ENCODE measurements around the gene TRIM54. TPM values are rescaled to one million over a fixed set of nuclear protein-coding genes. Genes with fewer than 3 reads are reported as not detected.

The TRIM54 gene, protein sequence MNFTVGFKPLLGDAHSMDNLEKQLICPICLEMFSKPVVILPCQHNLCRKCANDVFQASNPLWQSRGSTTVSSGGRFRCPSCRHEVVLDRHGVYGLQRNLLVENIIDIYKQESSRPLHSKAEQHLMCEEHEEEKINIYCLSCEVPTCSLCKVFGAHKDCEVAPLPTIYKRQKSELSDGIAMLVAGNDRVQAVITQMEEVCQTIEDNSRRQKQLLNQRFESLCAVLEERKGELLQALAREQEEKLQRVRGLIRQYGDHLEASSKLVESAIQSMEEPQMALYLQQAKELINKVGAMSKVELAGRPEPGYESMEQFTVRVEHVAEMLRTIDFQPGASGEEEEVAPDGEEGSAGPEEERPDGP
- total RNA-seq, result not detected

DNA sequence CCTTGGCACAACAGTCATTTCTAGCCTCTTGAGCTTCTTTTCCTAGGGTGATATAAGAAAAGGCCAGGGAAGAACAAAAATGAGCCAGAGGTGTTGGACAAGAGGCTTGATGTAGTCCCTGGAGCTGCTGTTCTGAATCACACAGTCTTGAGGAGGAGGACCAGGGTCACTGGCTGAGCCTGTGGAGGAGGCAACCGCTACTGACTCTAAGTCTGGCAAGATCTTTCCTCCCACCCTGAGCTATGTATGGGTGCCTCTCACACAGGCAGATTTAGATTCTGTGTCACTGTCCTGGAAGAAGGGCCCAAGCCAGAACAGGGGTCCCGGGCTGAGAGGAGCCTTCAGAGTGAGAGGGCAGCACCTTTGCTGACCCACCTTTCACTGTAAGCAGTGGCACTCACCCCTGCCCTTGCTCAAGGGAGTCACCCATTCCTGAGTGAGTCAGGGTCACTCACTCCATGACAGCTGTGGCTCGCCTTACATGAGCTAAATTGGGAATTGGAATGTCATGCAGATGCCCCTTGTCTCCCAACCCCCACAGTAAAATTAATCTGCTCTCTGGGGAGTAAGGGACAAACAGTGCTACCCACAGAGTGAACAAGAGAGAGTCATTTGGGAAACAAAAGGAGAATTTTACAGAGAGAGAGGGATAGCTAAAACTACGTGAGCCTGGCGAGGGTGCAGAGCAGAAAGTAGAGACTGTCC lies at the start of gene TRIM54:
Gene TRIM54 (plus strand): TSS at position 575 of the 705 bp plus-strand sequence. CDS start 303 bp downstream, outside the sequence.
- Mint-ChIP-seq H3K27me3 (ENCODE audit: low read depth) (peaks cover 2% of the 10 kb centered on the region), H3K9me3 (no peaks in the 10 kb centered on the region), H3K4me1 (ENCODE audit: low read depth) (peaks cover 2% of the 10 kb centered on the region), H3K36me3 (ENCODE audit: low read depth) (no peaks in the 10 kb centered on the region), H3K4me3 (no peak within 1 kb of the TSS), H3K27ac (no peak within 1 kb of the TSS)
- no peak for DNase-seq
- intact Hi-C loops (cut with micrococcal nuclease), result no loop called here
- CTCF ChIA-PET, result interaction anchor here (0.6 to 5.3 kb wide), 12 partner anchors 9 to 327 kb away, joined by 3 to 68 read pairs (median 5); no protein-coding TSS in a partner anchor

DNA sequence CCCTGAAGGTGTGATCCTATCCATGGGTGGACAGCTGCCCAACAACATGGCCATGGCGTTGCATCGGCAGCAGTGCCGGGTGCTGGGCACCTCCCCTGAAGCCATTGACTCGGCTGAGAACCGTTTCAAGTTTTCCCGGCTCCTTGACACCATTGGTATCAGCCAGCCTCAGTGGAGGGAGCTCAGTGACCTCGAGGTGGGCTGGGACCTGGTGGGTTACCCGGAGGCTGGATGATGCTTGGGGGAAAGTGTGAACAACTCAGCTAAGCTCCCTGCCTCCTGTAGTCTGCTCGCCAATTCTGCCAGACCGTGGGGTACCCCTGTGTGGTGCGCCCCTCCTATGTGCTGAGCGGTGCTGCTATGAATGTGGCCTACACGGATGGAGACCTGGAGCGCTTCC lies 48.9 kb upstream of the TRIM54 start:
- intact Hi-C loops (cut with micrococcal nuclease), result no loop called here
- peaks cover 49% of the 10 kb centered on the region for H3K36me3 Mint-ChIP-seq (ENCODE audit: low read depth)
- no peak for DNase-seq
- no peaks in the 10 kb centered on the region for H3K9me3 Mint-ChIP-seq
- CTCF ChIA-PET, result interaction anchor here (1.4 to 3.7 kb wide), 3 partner anchors 32 to 68 kb away, joined by 3 to 14 read pairs (median 5); no protein-coding TSS in a partner anchor
- H3K4me1 Mint-ChIP-seq (ENCODE audit: low read depth), result no peaks in the 10 kb centered on the region
- no peak overlapping the region for H3K4me3 Mint-ChIP-seq
- no peak overlapping the region for H3K27ac Mint-ChIP-seq
- H3K27me3 Mint-ChIP-seq (ENCODE audit: low read depth), result no peaks in the 10 kb centered on the region

DNA sequence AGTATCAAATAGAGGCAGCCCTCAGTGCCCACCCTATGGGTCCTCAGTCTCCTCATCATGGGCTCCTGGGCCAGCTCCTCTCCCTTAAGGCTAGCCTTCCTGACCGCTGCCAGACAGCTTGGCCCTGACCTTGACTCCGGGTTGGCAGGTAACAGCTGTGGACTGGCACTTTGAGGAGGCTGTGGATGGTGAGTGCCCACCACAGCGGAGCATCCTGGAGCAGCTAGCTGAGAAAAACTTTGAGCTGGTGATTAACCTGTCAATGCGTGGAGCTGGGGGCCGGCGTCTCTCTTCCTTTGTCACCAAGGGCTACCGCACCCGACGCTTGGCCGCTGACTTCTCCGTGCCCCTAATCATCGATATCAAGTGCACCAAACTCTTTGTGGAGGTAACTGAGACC lies 46.1 kb upstream of the TRIM54 start:
- Mint-ChIP-seq H3K9me3 (no peaks in the 10 kb centered on the region), H3K36me3 (ENCODE audit: low read depth) (peaks cover 64% of the 10 kb centered on the region), H3K4me3 (no peak overlapping the region), H3K4me1 (ENCODE audit: low read depth) (no peaks in the 10 kb centered on the region), H3K27ac (no peak overlapping the region), H3K27me3 (ENCODE audit: low read depth) (no peaks in the 10 kb centered on the region)
- CTCF ChIA-PET, result interaction anchor here (1.3 kb wide), 1 partner anchor 13 kb away, joined by 4 read pairs; no protein-coding TSS in a partner anchor
- intact Hi-C loops (cut with micrococcal nuclease), result no loop called here
- no peak for DNase-seq

DNA sequence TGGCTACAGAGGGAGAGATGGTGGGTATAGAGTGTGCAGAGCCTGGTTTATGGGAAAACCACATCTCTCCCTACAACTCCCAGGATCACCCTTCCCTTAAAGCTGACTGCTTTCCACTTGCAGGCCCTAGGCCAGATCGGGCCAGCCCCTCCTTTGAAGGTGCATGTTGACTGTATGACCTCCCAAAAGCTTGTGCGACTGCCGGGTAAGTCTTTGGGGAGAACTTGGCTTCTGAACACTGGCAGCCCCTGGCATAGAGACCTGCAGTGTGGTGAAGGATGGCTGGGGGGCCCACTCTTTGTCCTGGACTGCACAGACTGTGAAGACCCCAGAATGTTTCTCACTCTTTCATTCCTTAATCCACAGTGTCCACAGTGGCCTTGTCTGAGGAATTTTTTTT lies 45.6 kb upstream of the TRIM54 start:
- no peak for DNase-seq
- CTCF ChIA-PET, result no interaction called here
- Mint-ChIP-seq H3K36me3 (ENCODE audit: low read depth) (peaks cover 65% of the 10 kb centered on the region), H3K4me1 (ENCODE audit: low read depth) (no peaks in the 10 kb centered on the region), H3K4me3 (no peak overlapping the region), H3K27ac (no peak overlapping the region), H3K27me3 (ENCODE audit: low read depth) (no peaks in the 10 kb centered on the region), H3K9me3 (no peaks in the 10 kb centered on the region)
- intact Hi-C loops (cut with micrococcal nuclease), result no loop called here

DNA sequence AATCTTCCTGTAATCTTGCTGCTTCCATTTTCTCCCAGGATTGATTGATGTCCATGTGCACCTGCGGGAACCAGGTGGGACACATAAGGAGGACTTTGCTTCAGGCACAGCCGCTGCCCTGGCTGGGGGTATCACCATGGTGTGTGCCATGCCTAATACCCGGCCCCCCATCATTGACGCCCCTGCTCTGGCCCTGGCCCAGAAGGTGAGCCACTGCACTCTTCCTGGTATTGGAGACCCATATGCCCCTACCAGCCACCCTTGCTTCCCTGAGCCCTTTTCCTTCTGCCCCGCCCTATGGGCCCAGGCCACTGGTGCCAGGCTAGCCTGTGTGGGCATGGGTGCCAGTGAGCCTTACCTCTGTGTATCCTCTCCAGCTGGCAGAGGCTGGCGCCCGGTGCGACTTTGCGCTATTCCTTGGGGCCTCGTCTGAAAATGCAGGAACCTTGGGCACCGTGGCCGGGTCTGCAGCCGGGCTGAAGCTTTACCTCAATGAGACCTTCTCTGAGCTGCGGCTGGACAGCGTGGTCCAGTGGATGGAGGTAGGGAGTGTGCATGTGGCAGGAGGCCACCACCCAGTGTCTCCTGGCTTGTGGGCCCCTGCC lies 44.8 kb upstream of the TRIM54 start:
- Mint-ChIP-seq H3K27ac (no peak overlapping the region), H3K36me3 (ENCODE audit: low read depth) (peaks cover 68% of the 10 kb centered on the region), H3K27me3 (ENCODE audit: low read depth) (no peaks in the 10 kb centered on the region), H3K9me3 (no peaks in the 10 kb centered on the region), H3K4me3 (no peak overlapping the region), H3K4me1 (ENCODE audit: low read depth) (no peaks in the 10 kb centered on the region)
- no peak for DNase-seq
- CTCF ChIA-PET, result interaction anchor here (1.3 kb wide), 1 partner anchor 43 kb away, joined by 3 read pairs; no protein-coding TSS in a partner anchor
- intact Hi-C loops (cut with micrococcal nuclease), result no loop called here

DNA sequence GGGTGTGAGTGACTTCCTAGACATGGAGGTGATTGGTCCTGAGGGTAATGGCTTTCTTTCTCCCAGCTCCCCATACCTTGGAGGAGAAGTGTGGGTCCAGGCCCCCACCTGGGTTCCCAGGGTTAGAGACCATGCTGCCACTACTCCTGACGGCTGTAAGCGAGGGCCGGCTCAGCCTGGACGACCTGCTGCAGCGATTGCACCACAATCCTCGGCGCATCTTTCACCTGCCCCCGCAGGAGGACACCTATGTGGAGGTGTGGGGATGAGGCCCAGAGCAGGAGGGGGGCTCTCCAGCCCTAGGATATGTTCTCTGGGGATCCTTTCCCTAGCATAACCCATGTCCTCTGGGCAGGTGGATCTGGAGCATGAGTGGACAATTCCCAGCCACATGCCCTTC lies 43.3 kb upstream of the TRIM54 start:
- H3K27ac Mint-ChIP-seq, result no peak overlapping the region
- CTCF ChIA-PET, result interaction anchor here (1.3 kb wide), 1 partner anchor 41 kb away, joined by 3 read pairs; no protein-coding TSS in a partner anchor
- no peak overlapping the region for H3K4me3 Mint-ChIP-seq
- H3K27me3 Mint-ChIP-seq (ENCODE audit: low read depth), result no peaks in the 10 kb centered on the region
- H3K9me3 Mint-ChIP-seq, result no peaks in the 10 kb centered on the region
- DNase-seq, result no peak
- peaks cover 61% of the 10 kb centered on the region for H3K36me3 Mint-ChIP-seq (ENCODE audit: low read depth)
- intact Hi-C loops (cut with micrococcal nuclease), result no loop called here
- H3K4me1 Mint-ChIP-seq (ENCODE audit: low read depth), result no peaks in the 10 kb centered on the region

DNA sequence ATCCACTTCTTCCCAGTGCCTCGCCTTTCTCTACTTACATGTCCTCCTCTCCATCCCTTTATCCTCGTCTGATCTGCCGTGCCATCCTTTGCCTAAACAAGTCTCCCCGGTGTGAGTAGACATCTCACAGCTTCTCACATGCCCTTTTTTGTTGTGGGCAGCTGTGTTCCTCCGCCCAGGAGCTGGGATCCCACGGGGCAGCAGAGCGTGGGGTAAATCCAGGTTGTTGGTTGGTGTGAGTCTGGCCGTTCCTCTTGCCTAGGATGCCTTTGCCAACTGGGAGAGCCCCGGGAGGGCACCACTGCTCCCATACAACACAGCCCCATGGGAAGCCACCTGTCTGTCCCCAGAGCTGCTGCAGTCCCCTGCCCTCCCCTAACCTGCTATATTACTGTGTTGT lies 41.8 kb upstream of the TRIM54 start:
- DNase-seq, result no peak
- H3K4me3 Mint-ChIP-seq, result no peak overlapping the region
- H3K9me3 Mint-ChIP-seq, result no peaks in the 10 kb centered on the region
- CTCF ChIA-PET, result no interaction called here
- intact Hi-C loops (cut with micrococcal nuclease), result no loop called here
- H3K27ac Mint-ChIP-seq, result no peak overlapping the region
- H3K36me3 Mint-ChIP-seq (ENCODE audit: low read depth), result peaks cover 58% of the 10 kb centered on the region
- no peaks in the 10 kb centered on the region for H3K4me1 Mint-ChIP-seq (ENCODE audit: low read depth)
- no peaks in the 10 kb centered on the region for H3K27me3 Mint-ChIP-seq (ENCODE audit: low read depth)

DNA sequence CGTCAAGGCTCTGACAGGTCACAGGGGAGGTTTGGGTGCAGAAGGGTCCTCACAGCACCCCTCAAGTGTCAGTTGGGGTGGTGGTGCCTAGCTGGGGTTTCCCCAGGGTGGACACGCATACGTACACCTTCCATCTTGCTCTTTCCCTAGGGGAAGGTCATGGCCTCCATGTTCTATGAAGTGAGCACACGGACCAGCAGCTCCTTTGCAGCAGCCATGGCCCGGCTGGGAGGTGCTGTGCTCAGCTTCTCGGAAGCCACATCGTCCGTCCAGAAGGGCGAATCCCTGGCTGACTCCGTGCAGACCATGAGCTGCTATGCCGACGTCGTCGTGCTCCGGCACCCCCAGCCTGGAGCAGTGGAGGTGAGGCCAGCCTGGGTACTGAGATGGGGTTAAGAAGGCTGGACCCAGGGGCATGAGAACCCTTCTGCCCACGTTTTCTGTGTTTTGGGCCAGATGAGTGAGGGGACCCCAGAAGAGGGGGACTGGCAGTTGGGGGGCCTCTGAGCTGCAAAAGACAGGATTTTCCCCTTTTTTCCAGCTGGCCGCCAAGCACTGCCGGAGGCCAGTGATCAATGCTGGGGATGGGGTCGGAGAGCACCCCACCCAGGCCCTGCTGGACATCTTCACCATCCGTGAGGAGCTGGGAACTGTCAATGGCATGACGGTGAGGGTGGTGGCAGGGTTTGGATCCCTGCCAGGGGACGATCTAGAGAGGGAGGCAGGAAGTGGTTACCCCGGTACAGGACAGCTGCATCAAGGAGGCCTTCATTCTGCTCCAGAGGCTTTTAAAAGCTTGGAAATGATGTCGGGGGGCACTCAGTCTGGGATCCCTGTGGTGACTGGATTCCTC lies 40.2 kb upstream of the TRIM54 start:
- no peak for DNase-seq
- no peak overlapping the region for H3K27ac Mint-ChIP-seq
- H3K4me1 Mint-ChIP-seq (ENCODE audit: low read depth), result no peaks in the 10 kb centered on the region
- no peak overlapping the region for H3K4me3 Mint-ChIP-seq
- no peaks in the 10 kb centered on the region for H3K9me3 Mint-ChIP-seq
- peaks cover 51% of the 10 kb centered on the region for H3K36me3 Mint-ChIP-seq (ENCODE audit: low read depth)
- intact Hi-C loops (cut with micrococcal nuclease), result no loop called here
- CTCF ChIA-PET, result interaction anchor here (0.6 to 2.4 kb wide), 2 partner anchors 38 to 280 kb away, joined by 3 to 8 read pairs; no protein-coding TSS in a partner anchor
- H3K27me3 Mint-ChIP-seq (ENCODE audit: low read depth), result no peaks in the 10 kb centered on the region

DNA sequence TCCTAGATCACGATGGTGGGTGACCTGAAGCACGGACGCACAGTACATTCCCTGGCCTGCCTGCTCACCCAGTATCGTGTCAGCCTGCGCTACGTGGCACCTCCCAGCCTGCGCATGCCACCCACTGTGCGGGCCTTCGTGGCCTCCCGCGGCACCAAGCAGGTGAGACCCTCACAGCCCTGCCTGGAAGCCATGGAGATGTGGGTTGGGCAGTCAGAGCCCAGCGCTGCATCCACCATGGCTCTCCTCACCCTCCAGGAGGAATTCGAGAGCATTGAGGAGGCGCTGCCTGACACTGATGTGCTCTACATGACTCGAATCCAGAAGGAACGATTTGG lies 39.6 kb upstream of the TRIM54 start:
- Mint-ChIP-seq H3K4me3 (no peak overlapping the region), H3K27me3 (ENCODE audit: low read depth) (no peaks in the 10 kb centered on the region), H3K36me3 (ENCODE audit: low read depth) (peaks cover 46% of the 10 kb centered on the region), H3K9me3 (no peaks in the 10 kb centered on the region), H3K27ac (no peak overlapping the region), H3K4me1 (ENCODE audit: low read depth) (no peaks in the 10 kb centered on the region)
- no peak for DNase-seq
- intact Hi-C loops (cut with micrococcal nuclease), result no loop called here
- CTCF ChIA-PET, result interaction anchor here (2.4 kb wide), 1 partner anchor 37 kb away, joined by 8 read pairs; no protein-coding TSS in a partner anchor

DNA sequence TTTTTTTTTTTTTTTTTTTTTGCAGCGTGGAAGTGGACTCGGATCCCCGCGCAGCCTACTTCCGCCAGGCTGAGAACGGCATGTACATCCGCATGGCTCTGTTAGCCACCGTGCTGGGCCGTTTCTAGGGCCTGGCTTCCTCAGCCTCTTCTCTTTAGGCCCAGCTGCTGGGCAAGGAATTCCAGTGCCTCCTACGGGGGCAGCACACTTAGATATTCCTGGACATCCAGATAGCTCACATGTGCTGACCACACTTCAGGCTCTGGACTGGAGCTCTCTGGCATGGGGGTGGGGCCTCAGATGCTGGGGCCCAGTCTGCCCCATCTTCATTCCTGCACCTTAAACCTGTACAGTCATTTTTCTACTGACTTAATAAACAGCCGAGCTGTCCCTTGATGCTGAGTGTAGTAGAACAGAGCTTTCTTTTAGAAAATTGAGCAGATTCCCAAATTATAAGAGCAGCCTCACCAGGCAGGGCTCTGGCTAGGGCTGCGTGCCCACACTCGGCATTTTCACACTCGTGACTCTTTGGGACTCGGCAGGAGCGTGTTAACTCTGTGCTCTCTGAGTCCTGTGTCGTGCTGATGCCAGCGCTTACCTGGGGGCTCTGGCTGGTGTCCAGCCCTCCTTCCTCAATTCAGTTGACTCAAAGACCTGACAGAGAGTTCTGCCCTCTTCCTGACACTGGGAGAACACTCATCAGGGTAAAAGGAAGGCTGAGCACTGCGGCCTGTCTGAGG lies 38.7 kb upstream of the TRIM54 start:
- Mint-ChIP-seq H3K4me3 (no peak overlapping the region), H3K9me3 (no peaks in the 10 kb centered on the region), H3K27ac (no peak overlapping the region), H3K36me3 (ENCODE audit: low read depth) (peaks cover 40% of the 10 kb centered on the region), H3K27me3 (ENCODE audit: low read depth) (no peaks in the 10 kb centered on the region), H3K4me1 (ENCODE audit: low read depth) (no peaks in the 10 kb centered on the region)
- no peak for DNase-seq
- intact Hi-C loops (cut with micrococcal nuclease), result no loop called here
- CTCF ChIA-PET, result interaction anchor here (0.9 to 2.4 kb wide), 2 partner anchors 36 to 46 kb away, joined by 3 to 8 read pairs; no protein-coding TSS in a partner anchor

DNA sequence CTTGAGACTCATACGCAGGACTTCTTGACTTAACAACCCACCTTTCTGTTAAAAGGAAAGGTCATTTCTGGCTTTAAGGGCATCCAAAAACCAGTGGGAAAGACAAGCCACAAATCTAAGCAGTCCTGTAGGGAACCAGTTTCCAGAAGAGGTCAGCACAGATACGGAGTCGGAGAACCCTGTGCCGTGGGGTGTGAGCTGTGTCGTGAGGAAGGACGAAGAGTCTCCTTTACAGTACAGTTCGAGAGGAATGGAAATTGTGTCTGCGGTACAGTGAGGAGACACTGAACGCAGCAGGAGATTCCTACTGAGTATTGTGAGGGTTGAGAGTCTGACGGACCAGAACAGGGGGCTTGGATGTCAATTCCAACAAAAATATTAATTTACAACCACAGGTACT lies 37.1 kb upstream of the TRIM54 start:
- CTCF ChIA-PET, result interaction anchor here (0.6 to 1.0 kb wide), 2 partner anchors 58 to 222 kb away, joined by 3 to 4 read pairs; no protein-coding TSS in a partner anchor

More for the DNA sequence above, 37.1 kb upstream of the TRIM54 start:
- H3K9me3 Mint-ChIP-seq, result no peaks in the 10 kb centered on the region
- DNase-seq, result no peak
- H3K36me3 Mint-ChIP-seq (ENCODE audit: low read depth), result peaks cover 31% of the 10 kb centered on the region
- intact Hi-C loops (cut with micrococcal nuclease), result no loop called here
- H3K4me3 Mint-ChIP-seq, result no peak overlapping the region
- no peak overlapping the region for H3K27ac Mint-ChIP-seq
- H3K27me3 Mint-ChIP-seq (ENCODE audit: low read depth), result peaks cover 2% of the 10 kb centered on the region
- H3K4me1 Mint-ChIP-seq (ENCODE audit: low read depth), result no peaks in the 10 kb centered on the region

Data from activated naive CD4-positive, alpha-beta T cell treated with anti-CD3 and anti-CD28 coated beads for 36 hours (primary cell).